IMR-90 (cell line): ENCODE data around the gene TMEM50B. TPM values are rescaled to one million over a fixed set of nuclear protein-coding genes. Genes with fewer than 3 reads are reported as not detected.

Experiments used
- ATAC-seq: fragments of 200-7000 bp; cut with Tn5 transposase; 2 replicates; pipeline ENCODE4 v1.9.1; 2020; ENCODE audit warnings: low read depth, mild to moderate bottlenecking, moderate library complexity
- BruUV-seq: library from RNA; stranded (reverse); fragments of 400-500 nt; replicated peaks from 2 replicates; lab custom pipeline; 2021; lab: Mats Ljungman, UMichigan
- CTCF ChIA-PET: fragments of 300-600 bp; formaldehyde crosslinking; extraction: SDS; loops from one replicate; lab custom pipeline; 2021; ENCODE audit warnings: antibody characterized with exemption; lab: Yijun Ruan, JAX
- POLR2A ChIA-PET: fragments of 300-600 bp; sonication (Branson Sonifier 250); formaldehyde crosslinking; loops from one replicate; lab custom pipeline; 2022; ENCODE audit warnings: antibody characterized with exemption; ENCODE audit not compliant: unreplicated experiment; lab: Charles Lee
- DNase-seq: peaks from one replicate; pipeline ENCODE4 v3.0.0; 2013
- H2AFZ ChIP-seq: replicated peaks from 2 replicates; pipeline ENCODE3; 2013; ENCODE audit warnings: low read length, mild to moderate bottlenecking; ENCODE audit not compliant: poor library complexity
- H2AK5ac ChIP-seq: 2 replicates; pipeline ENCODE4 v1.6.1; 2013; ENCODE audit warnings: low read depth, low read length, inconsistent platforms
- H2AK9ac ChIP-seq: replicated peaks from 2 replicates; pipeline ENCODE3; 2013; ENCODE audit warnings: mild to moderate bottlenecking, low read depth, low read length, moderate library complexity; ENCODE audit not compliant: poor library complexity
- H2BK120ac ChIP-seq: 2 replicates; pipeline ENCODE4 v1.6.1; 2013; ENCODE audit warnings: low read depth, low read length, inconsistent platforms
- H2BK15ac ChIP-seq: 3 replicates; pipeline ENCODE4 v1.6.1; 2013; ENCODE audit warnings: low read depth, low read length, inconsistent platforms
- H2BK20ac ChIP-seq: 2 replicates; pipeline ENCODE4 v1.6.1; 2013; ENCODE audit warnings: low read depth, mild to moderate bottlenecking, inconsistent platforms, low read length, moderate library complexity
- H2BK5ac ChIP-seq: 2 replicates; pipeline ENCODE4 v1.6.1; 2013; ENCODE audit warnings: mild to moderate bottlenecking, low read depth, low read length, inconsistent platforms; ENCODE audit not compliant: poor library complexity, severe bottlenecking
- H3K14ac ChIP-seq: replicated peaks from 2 replicates; pipeline ENCODE4 v1.6.1; 2013; ENCODE audit warnings: low read depth, low read length, inconsistent platforms
- H3K18ac ChIP-seq: 2 replicates; pipeline ENCODE4 v1.6.1; 2013; ENCODE audit warnings: low read depth, low read length, control low read depth
- H3K23ac ChIP-seq: 2 replicates; pipeline ENCODE4 v1.6.1; 2013; ENCODE audit warnings: low read depth, low read length, inconsistent platforms
- H3K27ac ChIP-seq: 2 replicates; pipeline ENCODE4 v1.5.1; 2013; ENCODE audit warnings: mild to moderate bottlenecking, control low read depth, low read length; ENCODE audit not compliant: insufficient read depth
- H3K27me3 ChIP-seq: 2 replicates; pipeline ENCODE4 v1.6.1; 2013; ENCODE audit warnings: low read length; ENCODE audit not compliant: control insufficient read depth, insufficient read depth
- H3K36me3 ChIP-seq: 2 replicates; pipeline ENCODE4 v1.6.1; 2013; ENCODE audit warnings: low read length, mixed read lengths; ENCODE audit not compliant: control insufficient read depth, insufficient read depth
- H3K4ac ChIP-seq: 2 replicates; pipeline ENCODE4 v1.6.1; 2013; ENCODE audit warnings: low read depth, low read length, inconsistent platforms
- H3K4me1 ChIP-seq: 2 replicates; pipeline ENCODE4 v1.6.1; 2013; ENCODE audit warnings: low read length, mixed read lengths; ENCODE audit not compliant: control insufficient read depth, insufficient read depth
- H3K4me2 ChIP-seq: 2 replicates; pipeline ENCODE4 v1.6.1; 2013; ENCODE audit warnings: low read depth, mild to moderate bottlenecking, control low read depth, low read length, moderate library complexity
- H3K4me3 ChIP-seq: 2 replicates; pipeline ENCODE4 v1.5.1; 2013; ENCODE audit warnings: low read depth, mild to moderate bottlenecking, control low read depth, low read length, moderate library complexity; ENCODE audit not compliant: insufficient read depth
- H3K56ac ChIP-seq: 2 replicates; pipeline ENCODE4 v1.6.1; 2013; ENCODE audit warnings: low read length, inconsistent platforms; ENCODE audit not compliant: insufficient read depth; ENCODE audit errors: extremely low read depth
- H3K79me1 ChIP-seq, 2 experiments: 2 replicates each; pipeline ENCODE4 v1.6.1; 2013; ENCODE audit warnings: low read length in 2 of 2, inconsistent platforms in 1 of 2, low read depth in 1 of 2
- H3K9ac ChIP-seq: 2 replicates; pipeline ENCODE4 v1.6.1; 2013; ENCODE audit warnings: low read depth, low read length, control low read depth
- H3K9me1 ChIP-seq: 2 replicates; pipeline ENCODE4 v1.6.1; 2013; ENCODE audit warnings: low read length, inconsistent platforms; ENCODE audit not compliant: insufficient read depth
- H3K9me3 ChIP-seq: 2 replicates; pipeline ENCODE4 v1.6.1; 2013; ENCODE audit warnings: low read length; ENCODE audit not compliant: control insufficient read depth, insufficient read depth
- H4K20me1 ChIP-seq: 2 replicates; pipeline ENCODE4 v1.6.1; 2013; ENCODE audit warnings: low read length, inconsistent platforms; ENCODE audit not compliant: insufficient read depth
- H4K5ac ChIP-seq: 2 replicates; pipeline ENCODE4 v1.6.1; 2013; ENCODE audit warnings: mild to moderate bottlenecking, low read depth, low read length, control low read depth
- H4K8ac ChIP-seq, 2 experiments: 2 replicates each; pipeline ENCODE4 v1.6.1; 2013; ENCODE audit warnings: low read depth in 2 of 2, low read length in 2 of 2, control low read depth in 1 of 2, inconsistent platforms in 1 of 2
- H4K91ac ChIP-seq: 2 replicates; pipeline ENCODE4 v1.6.1; 2013; ENCODE audit warnings: low read depth, low read length, inconsistent platforms; ENCODE audit not compliant: insufficient read depth
- BHLHE40 ChIP-seq: fragments of 150-350 bp; IDR thresholded peaks from 2 replicates; pipeline ENCODE4 v1.6.1; 2016; ENCODE audit warnings: mild to moderate bottlenecking, low read depth, low read length
- CEBPB ChIP-seq: IDR thresholded peaks from 2 replicates; pipeline ENCODE4 v1.6.1; 2012; ENCODE audit warnings: low read depth, low read length, improper control_type of control experiment
- CHD1 ChIP-seq: IDR thresholded peaks from 2 replicates; pipeline ENCODE4 v1.6.1; 2012; ENCODE audit warnings: low read depth, low read length, improper control_type of control experiment
- MAFK ChIP-seq: IDR thresholded peaks from 2 replicates; pipeline ENCODE4 v1.6.1; 2012; ENCODE audit warnings: low read depth, low read length, improper control_type of control experiment
- MAZ ChIP-seq: IDR thresholded peaks from 2 replicates; pipeline ENCODE4 v1.6.1; 2012; ENCODE audit warnings: low read depth, mild to moderate bottlenecking, low read length, improper control_type of control experiment, moderate library complexity, borderline replicate concordance
- MXI1 ChIP-seq: IDR thresholded peaks from 2 replicates; pipeline ENCODE4 v1.6.1; 2012; ENCODE audit warnings: low read depth, mild to moderate bottlenecking, low read length, moderate library complexity, borderline replicate concordance
- POLR2A ChIP-seq: IDR thresholded peaks from 2 replicates; pipeline ENCODE4 v1.6.1; 2012; ENCODE audit warnings: mild to moderate bottlenecking, low read depth, low read length
- RAD21 ChIP-seq: IDR thresholded peaks from 2 replicates; pipeline ENCODE4 v1.6.1; 2012; ENCODE audit warnings: low read length, improper control_type of control experiment
- SMC3 ChIP-seq: fragments of 150-350 bp; IDR thresholded peaks from 2 replicates; pipeline ENCODE4 v1.6.1; 2016; ENCODE audit warnings: low read depth, mild to moderate bottlenecking, antibody characterized with exemption, low read length, moderate library complexity
- WGBS, 2 experiments: methylation state at CpG; one replicate each; pipeline versions ENCODE4 v1.1.5 to v1.1.7; 2013; ENCODE audit warnings: missing lambda C conversion rate in 2 of 2; ENCODE audit not compliant: insufficient read length in 1 of 2; ENCODE audit errors: extremely low coverage in 2 of 2; 5-methylcytosine and 5-hydroxymethylcytosine counted together
- dilution Hi-C: fragments of 300-500 bp; cut with HindIII; formaldehyde crosslinking; loops from one replicate; pipeline ENCODE4 v1.14.3; 2018; ENCODE audit warnings: low sequenced_read_pairs; ENCODE audit not compliant: unreplicated experiment
- in situ Hi-C: fragments of 300-500 bp; cut with MboI; formaldehyde crosslinking; loops from 3 replicates; pipeline ENCODE4 v1.14.3; 2019; ENCODE audit warnings: low sequenced_read_pairs, inconsistent platforms, mixed read lengths
- intact Hi-C: fragments of 100-400 bp; cut with micrococcal nuclease; formaldehyde crosslinking; loops from 2 replicates; pipeline ENCODE4 v1.10.0; 2022
- polyA plus RNA-seq, 3 experiments: library from polyadenylated mRNA; depleted of rRNA; stranded (reverse); fragments of >200 nt; gene quantifications; 2 replicates each; pipeline ENCODE4 v1.2.3, GENCODE V29; 2012; ENCODE audit warnings: low replicate concordance in 1 of 3
- total RNA-seq: library from RNA; depleted of rRNA; stranded (reverse); fragments of >200 nt; gene quantifications from 2 replicates; pipeline ENCODE4 v1.2.3, GENCODE V29; 2012

TMEM50B gene
- total and polyA plus RNA-seq, 2 of the 4 experiments (the other 2 are of a cell fraction) = 10.9 to 25.9 TPM

DNA sequence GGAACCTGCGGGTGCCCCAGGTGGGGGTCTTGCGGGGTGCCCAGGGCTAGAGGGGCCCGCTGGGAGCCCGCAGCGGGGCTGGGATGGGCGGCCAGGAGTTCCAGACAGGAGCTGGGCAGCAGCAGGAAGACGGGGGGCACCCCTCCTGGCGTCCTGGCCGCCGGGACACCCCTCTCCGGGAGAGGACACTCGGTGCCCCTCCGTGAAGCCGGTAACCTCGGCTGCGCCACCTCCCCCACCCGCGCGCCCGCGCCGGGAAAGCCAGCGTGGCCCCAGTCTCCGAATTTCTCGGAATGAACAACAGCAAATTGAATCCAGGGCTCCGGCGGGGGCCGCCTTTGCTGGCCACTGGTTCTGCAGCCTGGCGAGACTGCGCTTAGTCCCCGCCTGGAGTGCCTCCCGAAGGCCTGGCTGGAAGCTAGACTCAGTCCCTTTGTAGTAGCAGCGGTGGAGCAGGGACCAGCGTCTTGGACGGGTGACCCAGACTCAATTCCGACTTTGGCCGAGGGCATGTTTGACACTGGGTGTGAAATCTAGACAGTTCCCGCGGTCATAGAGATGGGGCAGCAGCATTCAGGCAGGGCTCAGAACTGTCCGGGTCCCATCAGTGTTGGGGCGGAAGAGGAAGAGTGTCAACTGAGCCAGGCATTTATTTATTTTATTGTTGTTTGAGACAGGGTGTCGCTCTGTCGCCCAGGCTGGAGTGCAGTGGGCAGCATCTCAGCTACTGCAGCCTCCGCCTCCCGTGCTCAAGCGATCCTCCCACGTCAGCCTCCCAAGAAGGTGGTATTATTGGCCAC, 75.8 kb downstream of the TMEM50B start:
- POLR2A ChIA-PET = no interaction called here

More for the DNA sequence above, 75.8 kb downstream of the TMEM50B start:
- CTCF ChIA-PET = no interaction called here
- dilution Hi-C loops = no loop called here
- no TSS peak for BruUV-seq
- intact Hi-C loops = loop anchor here (10.0 kb wide), 1 partner anchor 59 kb away; no protein-coding TSS in a partner anchor
- ATAC-seq = peak; percentile 55
- H3K27ac ChIP-seq = peak overlapping the region; percentile 78
- H4K91ac ChIP-seq = peak overlapping the region; percentile 62
- peak overlapping the region; percentile 93 for H3K23ac ChIP-seq
- H3K18ac ChIP-seq = peak overlapping the region; percentile 14; the same call in 1 of the 2 replicates
- H4K20me1 ChIP-seq = peaks cover 45% of the 10 kb centered on the region
- H3K4me3 ChIP-seq = peak overlapping the region; percentile 79
- WGBS, 2 experiments = 1% methylated on average over 31 of the region's 47 CpGs; no CpG with 5 or more reads in 1 of the 2 experiments
- peaks cover 7% of the 10 kb centered on the region for H3K9me1 ChIP-seq
- H2BK20ac ChIP-seq = no peak overlapping the region
- in situ Hi-C loops = no loop called here
- H4K5ac ChIP-seq = no peak overlapping the region; the same call in 1 of the 2 replicates
- H2AFZ ChIP-seq = peak overlapping the region; percentile 91
- peaks cover 4% of the 10 kb centered on the region; the same call in 1 of the 2 replicates for H3K36me3 ChIP-seq
- peak overlapping the region; percentile 98 for H2AK5ac ChIP-seq
- H2AK9ac ChIP-seq = peak overlapping the region; percentile 97
- peaks cover 7% of the 10 kb centered on the region for H3K4me1 ChIP-seq
- peaks cover 9 to 41% of the 10 kb centered on the region in 2 experiments for H3K79me1 ChIP-seq
- H3K9ac ChIP-seq = peak overlapping the region; percentile 87
- H2BK120ac ChIP-seq = peak overlapping the region; percentile 46; the same call in 1 of the 2 replicates
- TF ChIP-seq MAFK (no peak), POLR2A (peak; percentile 52), MXI1 (no peak; the same call in 1 of the 2 replicates), SMC3 (no peak), RAD21 (0 out of 2 replicates have a peak, but pooled peaks have one; percentile 5), CEBPB (no peak), BHLHE40 (no peak), CHD1 (0 out of 2 replicates have a peak, but pooled peaks have one; percentile 20), MAZ (no peak)
- no peaks in the 10 kb centered on the region for H3K9me3 ChIP-seq
- no peaks in the 10 kb centered on the region for H3K27me3 ChIP-seq
- peak; percentile 49 for DNase-seq
- H2BK5ac ChIP-seq = peak overlapping the region; percentile 70
- peak overlapping the region; percentile 85 for H3K4me2 ChIP-seq
- peak overlapping the region; percentile 77 for H3K4ac ChIP-seq
- peak overlapping the region; percentile 93 for H3K14ac ChIP-seq
- H4K8ac ChIP-seq = peak overlapping the region; percentile 46 to 75; a peak in 3 of 4 replicates
- no peak overlapping the region; the same call in 2 of the 3 replicates for H2BK15ac ChIP-seq
- peak overlapping the region; percentile 55; the same call in 1 of the 2 replicates for H3K56ac ChIP-seq
